A204.1 (cell line): Measurements from ENCODE around the gene OR8D2.

Experiments used
- FAIRE-seq: peaks from 2 replicates; lab custom pipeline; 2012; peaks lifted over from hg19 to GRCh38; lab: Jason Lieb, UNC

OR8D2 gene

GRCh38 chr11:124320097-124320496 lies at the start of gene OR8D2:
Gene OR8D2, minus strand, starts transcription at chr11:124320197. Its CDS starts 0 bp downstream, at chr11:124320197.
- no peak for FAIRE-seq

- FAIRE-seq = no peak
These were observed 39.6 kb upstream of the OR8D2 start for GRCh38 chr11:124359566-124359965.

GRCh38 chr11:124346311-124346955 lies 26.4 kb upstream of the OR8D2 start:
- no peak for FAIRE-seq

GRCh38 chr11:124344346-124344745 lies 24.3 kb upstream of the OR8D2 start:
- no peak for FAIRE-seq

GRCh38 chr11:124340142-124340447 lies 20.1 kb upstream of the OR8D2 start:
- no peak for FAIRE-seq

- no peak for FAIRE-seq
These were observed 19.6 kb upstream of the OR8D2 start for GRCh38 chr11:124339396-124340141.

GRCh38 chr11:124331873-124332272 lies 11.9 kb upstream of the OR8D2 start:
- FAIRE-seq = no peak

GRCh38 chr11:124329787-124330478 lies 9.9 kb upstream of the OR8D2 start:
- FAIRE-seq = no peak

GRCh38 chr11:124327775-124328174 lies 7.8 kb upstream of the OR8D2 start:
- no peak for FAIRE-seq

- no peak for FAIRE-seq
These were observed 2.4 kb upstream of the OR8D2 start for GRCh38 chr11:124322356-124322755.

GRCh38 chr11:124315052-124315451 lies 4.9 kb downstream of the OR8D2 start:
- FAIRE-seq = no peak

- FAIRE-seq = no peak
These were observed 6.1 kb downstream of the OR8D2 start, which contains the start of gene OR8D1 for GRCh38 chr11:124313849-124314248. Gene OR8D1, minus strand, starts transcription at chr11:124313949. Its CDS starts 3,183 bp downstream, at chr11:124310766.

- no peak for FAIRE-seq
These were observed 6.9 kb downstream of the OR8D2 start for GRCh38 chr11:124313131-124313530.

GRCh38 chr11:124311670-124312069 lies 8.3 kb downstream of the OR8D2 start:
- no peak for FAIRE-seq

GRCh38 chr11:124311269-124311668 lies 8.7 kb downstream of the OR8D2 start:
- no peak for FAIRE-seq

- no peak for FAIRE-seq
These were observed 9.3 kb downstream of the OR8D2 start for GRCh38 chr11:124310721-124311120.

- FAIRE-seq = no peak
These were observed 12.9 kb downstream of the OR8D2 start for GRCh38 chr11:124307093-124307492.

GRCh38 chr11:124302347-124303125 lies 17.5 kb downstream of the OR8D2 start:
- FAIRE-seq = no peak

- FAIRE-seq = no peak
These were observed 18.4 kb downstream of the OR8D2 start for GRCh38 chr11:124301548-124301947.

- no peak for FAIRE-seq
These were observed 22.1 kb downstream of the OR8D2 start for GRCh38 chr11:124297921-124298320.

GRCh38 chr11:124296016-124296415 lies 24.0 kb downstream of the OR8D2 start:
- no peak for FAIRE-seq

- FAIRE-seq = no peak
These were observed 25.3 kb downstream of the OR8D2 start for GRCh38 chr11:124294687-124295086.
